Progenitor cell of endocrine pancreas (in vitro differentiated cells): ENCODE data around the gene UBR4. TPM values are rescaled to one million over a fixed set of nuclear protein-coding genes. Genes with fewer than 3 reads are reported as not detected.

ENCODE experiments used
- DNase-seq: peaks from one replicate; pipeline ENCODE4 v3.0.0; 2021; ENCODE audit warnings: low spot score; ENCODE audit not compliant: unreplicated experiment
- H3K27ac Mint-ChIP-seq: 2 replicates; pipeline ENCODE4 v1.8.0; 2021; ENCODE audit warnings: mild to moderate bottlenecking, moderate library complexity, mixed read lengths
- H3K27me3 Mint-ChIP-seq: 2 replicates; pipeline ENCODE4 v1.8.0; 2021; ENCODE audit warnings: mixed read lengths
- H3K36me3 Mint-ChIP-seq: 2 replicates; pipeline ENCODE4 v1.8.0; 2022; ENCODE audit warnings: mixed read lengths; ENCODE audit not compliant: insufficient read depth
- H3K4me1 Mint-ChIP-seq: 2 replicates; pipeline ENCODE4 v1.8.0; 2021; ENCODE audit warnings: low read depth, mixed read lengths
- H3K4me3 Mint-ChIP-seq: 2 replicates; pipeline ENCODE4 v1.8.0; 2021; ENCODE audit warnings: low read depth, mild to moderate bottlenecking, moderate library complexity, mixed read lengths
- H3K9me3 Mint-ChIP-seq: 2 replicates; pipeline ENCODE4 v1.8.0; 2021; ENCODE audit warnings: low read depth, mixed read lengths
- CTCF ChIP-seq: fragments of 200-600 bp; sonication (generic); IDR thresholded peaks from one replicate; pipeline ENCODE4 v1.5.0; 2021; ENCODE audit warnings: antibody characterized with exemption, mild to moderate bottlenecking; ENCODE audit not compliant: unreplicated experiment
- total RNA-seq: library from RNA; stranded (reverse); gene quantifications from 2 replicates; pipeline ENCODE4 v1.2.1, GENCODE V29; 2021

UBR4 gene
- total RNA-seq, 1 donor from 2014 or later: 155 TPM

- TF ChIP-seq CTCF: no peak
- H3K4me3 Mint-ChIP-seq: no peak overlapping the region
- H3K27ac Mint-ChIP-seq: no peak overlapping the region
- H3K27me3 Mint-ChIP-seq: no peaks in the 10 kb centered on the region
- H3K4me1 Mint-ChIP-seq: no peaks in the 10 kb centered on the region
- peaks cover 25% of the 10 kb centered on the region for H3K36me3 Mint-ChIP-seq
- H3K9me3 Mint-ChIP-seq: no peaks in the 10 kb centered on the region
- DNase-seq: no peak
These were observed 99.7 kb downstream of the UBR4 start for GRCh38 chr1:19110257-19110927.

- DNase-seq: no peak
- no peaks in the 10 kb centered on the region for H3K9me3 Mint-ChIP-seq
- H3K36me3 Mint-ChIP-seq: peaks cover 25% of the 10 kb centered on the region
These were observed 100.5 kb downstream of the UBR4 start for GRCh38 chr1:19109545-19109944.

GRCh38 chr1:19101244-19101643 is 108.8 kb downstream of the UBR4 start:
- H3K9me3 Mint-ChIP-seq: no peaks in the 10 kb centered on the region
- H3K36me3 Mint-ChIP-seq: peaks cover 22% of the 10 kb centered on the region
- no peaks in the 10 kb centered on the region for H3K27me3 Mint-ChIP-seq
- H3K27ac Mint-ChIP-seq: no peak overlapping the region
- no peak for DNase-seq
- no peaks in the 10 kb centered on the region for H3K4me1 Mint-ChIP-seq
- no peak for TF ChIP-seq CTCF
- H3K4me3 Mint-ChIP-seq: no peak overlapping the region

More at GRCh38 chr1:19109545-19109944, 100.5 kb downstream of the UBR4 start:
- no peak overlapping the region for H3K4me3 Mint-ChIP-seq
- no peaks in the 10 kb centered on the region for H3K27me3 Mint-ChIP-seq
- no peak overlapping the region for H3K27ac Mint-ChIP-seq
- no peak for TF ChIP-seq CTCF
- H3K4me1 Mint-ChIP-seq: no peaks in the 10 kb centered on the region

GRCh38 chr1:19100028-19100427 is 110.0 kb downstream of the UBR4 start:
- DNase-seq: no peak
- Mint-ChIP-seq H3K27me3 (no peaks in the 10 kb centered on the region), H3K27ac (peak overlapping the region; percentile 11), H3K36me3 (peaks cover 22% of the 10 kb centered on the region), H3K4me1 (no peaks in the 10 kb centered on the region), H3K4me3 (no peak overlapping the region), H3K9me3 (no peaks in the 10 kb centered on the region)
- TF ChIP-seq CTCF: no peak

- H3K27me3 Mint-ChIP-seq: no peaks in the 10 kb centered on the region
- no peak for DNase-seq
- H3K4me3 Mint-ChIP-seq: no peak overlapping the region
- H3K9me3 Mint-ChIP-seq: no peaks in the 10 kb centered on the region
- H3K27ac Mint-ChIP-seq: no peak overlapping the region
- no peaks in the 10 kb centered on the region for H3K4me1 Mint-ChIP-seq
- TF ChIP-seq CTCF: no peak
- peaks cover 16% of the 10 kb centered on the region for H3K36me3 Mint-ChIP-seq
These were observed 113.1 kb downstream of the UBR4 start for GRCh38 chr1:19096990-19097389.
